GM23248 (cell line): ENCODE measurements around the gene TASOR2. TPM values are rescaled to one million over a fixed set of nuclear protein-coding genes. Genes with fewer than 3 reads are reported as not detected.

Experiments used
- DNase-seq: peaks from one replicate; pipeline ENCODE4 v3.0.0-alpha.2; 2015
- H2AFZ ChIP-seq: fragments of 200-600 bp; sonication (generic); 2 replicates; pipeline ENCODE4 v1.6.1; 2016; ENCODE audit warnings: antibody characterized with exemption
- H3F3A ChIP-seq: fragments of 200-600 bp; sonication (generic); 2 replicates; pipeline ENCODE4 v1.6.1; 2016; ENCODE audit warnings: mild to moderate bottlenecking, antibody characterized with exemption, mixed run types; ENCODE audit not compliant: insufficient read depth
- H3K27ac ChIP-seq: fragments of 200-600 bp; sonication (generic); 2 replicates; pipeline ENCODE4 v1.5.1; 2016; ENCODE audit warnings: mild to moderate bottlenecking
- H3K27me3 ChIP-seq: fragments of 200-600 bp; sonication (generic); replicated peaks from 2 replicates; pipeline ENCODE4 v1.6.1; 2016; ENCODE audit warnings: mild to moderate bottlenecking; ENCODE audit not compliant: insufficient read depth
- H3K36me3 ChIP-seq: fragments of 200-600 bp; sonication (generic); 2 replicates; pipeline ENCODE4 v1.6.1; 2016; ENCODE audit warnings: low read depth, mild to moderate bottlenecking
- H3K4me1 ChIP-seq: fragments of 200-600 bp; sonication (generic); 2 replicates; pipeline ENCODE4 v1.6.1; 2016; ENCODE audit warnings: mild to moderate bottlenecking; ENCODE audit not compliant: insufficient read depth
- H3K4me2 ChIP-seq: fragments of 200-600 bp; sonication (generic); one replicate; pipeline ENCODE4 v1.6.1; 2016; ENCODE audit warnings: mild to moderate bottlenecking; ENCODE audit not compliant: unreplicated experiment
- H3K4me3 ChIP-seq: fragments of 200-600 bp; sonication (generic); 2 replicates; pipeline ENCODE4 v1.5.1; 2016; ENCODE audit warnings: mild to moderate bottlenecking
- H3K79me2 ChIP-seq: fragments of 200-600 bp; sonication (generic); 2 replicates; pipeline ENCODE4 v1.6.1; 2016; ENCODE audit warnings: mild to moderate bottlenecking; ENCODE audit not compliant: insufficient read depth
- H3K9ac ChIP-seq: fragments of 200-600 bp; sonication (generic); 2 replicates; pipeline ENCODE4 v1.6.1; 2016; ENCODE audit warnings: mild to moderate bottlenecking
- H3K9me2 ChIP-seq: fragments of 200-600 bp; sonication (generic); 2 replicates; pipeline ENCODE4 v1.6.1; 2016; ENCODE audit warnings: mixed run types, mild to moderate bottlenecking, moderate library complexity; ENCODE audit not compliant: insufficient read depth
- H3K9me3 ChIP-seq: fragments of 200-600 bp; sonication (generic); one replicate; pipeline ENCODE4 v1.6.1; 2017; ENCODE audit warnings: low read depth
- H4K20me1 ChIP-seq: fragments of 200-600 bp; sonication (generic); 2 replicates; pipeline ENCODE4 v1.6.0; 2016; ENCODE audit not compliant: insufficient read depth
- EZH2 ChIP-seq: fragments of 200-600 bp; sonication (generic); IDR thresholded peaks from 2 replicates; pipeline ENCODE4 v1.6.1; 2018; ENCODE audit warnings: antibody characterized with exemption, mild to moderate bottlenecking; ENCODE audit not compliant: insufficient read depth, poor library complexity, severe bottlenecking
- EZH2phosphoT487 ChIP-seq: fragments of 200-600 bp; sonication (generic); IDR thresholded peaks from 2 replicates; pipeline ENCODE4 v1.6.1; 2018; ENCODE audit warnings: antibody characterized with exemption, moderate library complexity, mild to moderate bottlenecking, low read depth; ENCODE audit not compliant: insufficient read depth
- WGBS, 2 experiments: methylation state at CpG; one replicate each; pipeline ENCODE4 v1.1.6; 2015 to 2017; ENCODE audit warnings: low lambda C conversion rate in 2 of 2, low coverage in 1 of 2; ENCODE audit errors: missing lambda C conversion rate in 2 of 2; 5-methylcytosine and 5-hydroxymethylcytosine counted together
- in situ Hi-C: fragments of 300-500 bp; cut with MboI; formaldehyde crosslinking; loops from 2 replicates; pipeline ENCODE4 v1.15.0; 2020
- polyA plus RNA-seq: library from polyadenylated mRNA; unstranded; fragments of >200 nt; fragmentation: Nextera tagmentation; extraction: Ambion mirVana; gene quantifications from 2 replicates; pipeline ENCODE4 v1.2.1, GENCODE V29; 2016
- total RNA-seq: library from RNA; depleted of rRNA; stranded (reverse); fragments of >200 nt; shearing (Covaris generic); gene quantifications from 2 replicates; pipeline ENCODE4 v1.2.3, GENCODE V29; 2014

TASOR2 gene
- total and polyA plus RNA-seq, 2 experiments from 2014 or later = 16.8 to 60.7 TPM

DNA sequence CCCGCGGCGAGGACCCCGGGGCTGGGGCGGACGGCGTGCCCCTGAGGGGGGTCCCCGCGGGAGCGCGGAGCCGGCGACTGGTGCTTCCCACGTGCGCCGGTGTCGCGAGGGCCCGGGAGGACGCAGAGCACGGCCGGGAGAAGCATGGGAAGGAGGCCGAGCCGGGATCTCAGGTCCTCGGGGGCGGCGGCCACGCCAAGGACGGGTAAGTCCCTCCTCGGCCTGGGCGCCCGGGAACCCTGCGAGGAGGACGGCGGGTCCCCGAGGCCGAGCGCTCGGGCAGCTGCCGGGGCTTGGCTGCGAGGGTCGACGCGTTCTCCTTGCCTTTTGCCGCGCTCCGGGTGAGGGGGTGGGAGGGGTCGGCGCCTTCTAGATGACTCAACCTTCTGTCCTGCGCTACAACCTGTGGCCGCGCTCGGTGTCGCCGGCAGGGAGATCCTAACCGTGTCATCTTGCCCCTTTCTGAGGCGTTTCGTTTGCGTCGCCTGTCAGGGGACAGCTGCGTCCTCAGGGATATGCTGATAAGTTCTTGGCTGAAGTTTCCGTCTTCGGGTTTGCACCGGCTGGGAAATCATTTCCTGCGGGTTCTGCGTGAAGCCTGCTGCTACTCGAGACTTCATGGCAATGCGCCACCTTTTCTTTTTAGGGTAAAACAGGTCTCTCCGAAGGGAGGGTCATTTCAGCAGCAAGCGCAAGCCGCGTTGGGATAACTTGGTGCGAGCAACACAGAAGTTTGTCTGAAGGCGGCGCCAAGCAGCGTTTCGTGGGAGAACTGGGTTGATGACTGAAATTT, 529 bp downstream of the TASOR2 start:
- peak overlapping the region; percentile 85 for H3K4me3 ChIP-seq
- peak overlapping the region; percentile 95 for H3K4me2 ChIP-seq
- H3K27ac ChIP-seq = peak overlapping the region; percentile 88
- peaks cover 14% of the 10 kb centered on the region for H3K4me1 ChIP-seq
- peaks cover 10% of the 10 kb centered on the region for H4K20me1 ChIP-seq
- H3K27me3 ChIP-seq = no peaks in the 10 kb centered on the region
- peak overlapping the region; percentile 93 for H3K9ac ChIP-seq
- H3K36me3 ChIP-seq = no peaks in the 10 kb centered on the region
- TF ChIP-seq EZH2phosphoT487 (no peak), EZH2 (no peak)
- in situ Hi-C loops = no loop called here
- no peaks in the 10 kb centered on the region for H3K9me2 ChIP-seq
- peak; percentile 92 for DNase-seq
- WGBS, 2 experiments = 1% methylated on average over 60 to 65 of the region's 77 CpGs
- H3F3A ChIP-seq = peaks cover 16% of the 10 kb centered on the region
- H3K79me2 ChIP-seq = peaks cover 53% of the 10 kb centered on the region
- H3K9me3 ChIP-seq = no peaks in the 10 kb centered on the region
- H2AFZ ChIP-seq = peak overlapping the region; percentile 86

DNA sequence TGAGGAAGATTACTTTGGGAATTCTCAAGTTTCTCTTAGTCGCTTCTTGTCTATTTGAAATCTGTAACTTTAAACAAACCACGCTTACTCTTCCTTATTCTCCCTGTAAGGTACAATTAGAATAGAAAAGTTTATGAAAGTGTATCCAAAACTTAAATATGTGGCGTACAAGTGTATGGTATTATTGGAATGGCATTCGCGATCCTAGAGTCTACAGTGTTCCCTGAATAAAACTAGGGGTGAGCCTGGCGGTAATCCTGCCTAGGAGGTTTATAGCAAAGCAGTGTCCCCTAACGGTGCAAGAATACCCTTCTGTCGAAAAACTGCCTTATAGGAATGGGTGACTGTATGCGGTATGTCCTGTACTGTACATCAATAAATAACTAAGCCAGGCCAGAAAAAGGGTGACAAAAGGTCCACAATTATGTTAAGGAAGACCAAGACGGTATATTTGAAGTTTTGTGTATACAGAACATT, 1.2 kb downstream of the TASOR2 start:
- Histone ChIP-seq H3K4me3 (peak overlapping the region; percentile 85), H3K4me1 (peaks cover 14% of the 10 kb centered on the region), H3K27me3 (no peaks in the 10 kb centered on the region), H3F3A (peaks cover 16% of the 10 kb centered on the region), H3K36me3 (no peaks in the 10 kb centered on the region), H4K20me1 (peaks cover 10% of the 10 kb centered on the region), H3K4me2 (peak overlapping the region; percentile 95), H2AFZ (peak overlapping the region; percentile 86), H3K9ac (peak overlapping the region; percentile 93), H3K27ac (peak overlapping the region; percentile 88), H3K79me2 (peaks cover 59% of the 10 kb centered on the region), H3K9me2 (no peaks in the 10 kb centered on the region), H3K9me3 (no peaks in the 10 kb centered on the region)
- in situ Hi-C loops = no loop called here
- WGBS, 2 experiments = 4 to 9% methylated on average over 10 of the region's 10 CpGs
- TF ChIP-seq EZH2 (no peak), EZH2phosphoT487 (no peak)
- DNase-seq = peak; percentile 46

DNA sequence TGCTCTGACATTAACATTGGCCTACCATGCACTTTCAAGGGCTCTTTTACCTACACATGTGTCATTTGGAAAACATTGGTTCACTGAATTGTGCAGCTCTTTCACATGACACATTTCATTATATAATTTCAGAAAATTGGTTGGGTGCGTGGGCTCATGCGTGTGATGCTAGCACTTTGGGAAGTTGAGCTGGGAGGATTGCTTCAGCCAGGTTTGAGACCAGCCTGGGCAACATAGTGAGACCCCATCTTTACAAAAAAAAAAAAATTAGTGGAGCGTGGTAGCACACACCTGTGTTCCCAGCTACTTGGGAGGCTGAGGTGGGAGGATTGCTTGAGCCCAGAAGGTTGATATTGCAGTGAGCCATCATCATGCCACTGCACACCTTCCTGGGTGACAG, 3.9 kb downstream of the TASOR2 start:
- Histone ChIP-seq H3K27me3 (no peaks in the 10 kb centered on the region), H4K20me1 (peaks cover 10% of the 10 kb centered on the region), H3F3A (peaks cover 16% of the 10 kb centered on the region), H3K9me3 (no peaks in the 10 kb centered on the region), H3K27ac (no peak overlapping the region), H3K4me1 (peaks cover 14% of the 10 kb centered on the region), H3K9ac (no peak overlapping the region), H3K4me2 (no peak overlapping the region), H2AFZ (no peak overlapping the region), H3K79me2 (peaks cover 87% of the 10 kb centered on the region), H3K36me3 (no peaks in the 10 kb centered on the region), H3K4me3 (no peak overlapping the region), H3K9me2 (no peaks in the 10 kb centered on the region)
- WGBS, 2 experiments = 96 to 100% methylated on average over 3 of the region's 3 CpGs
- DNase-seq = no peak
- TF ChIP-seq EZH2 (no peak), EZH2phosphoT487 (no peak)
- in situ Hi-C loops = no loop called here

DNA sequence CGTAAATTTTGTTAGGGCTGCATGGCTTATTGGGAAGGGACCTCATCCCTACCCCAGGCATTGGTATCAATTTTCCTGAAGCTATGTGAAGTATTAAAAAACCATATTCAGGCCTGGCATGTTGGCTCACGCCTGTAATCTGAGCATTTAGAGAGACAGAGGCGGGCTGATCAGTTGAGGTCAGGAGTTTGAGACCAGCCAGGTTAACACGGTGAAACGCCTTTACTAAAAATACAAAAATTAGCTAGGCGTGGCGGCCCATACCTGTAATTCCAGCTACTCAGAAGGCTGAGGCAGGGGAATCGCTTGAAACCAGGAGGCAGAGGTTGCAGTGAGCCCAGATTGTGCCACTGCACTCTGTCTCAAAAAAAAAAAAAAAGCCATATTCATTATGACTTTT, 7.1 kb downstream of the TASOR2 start:
- no peaks in the 10 kb centered on the region for H3K36me3 ChIP-seq
- H2AFZ ChIP-seq = no peak overlapping the region
- H3K4me3 ChIP-seq = peak overlapping the region; percentile 71
- no peak overlapping the region for H3K27ac ChIP-seq
- no peaks in the 10 kb centered on the region for H3K9me2 ChIP-seq
- peaks cover 4% of the 10 kb centered on the region for H4K20me1 ChIP-seq
- in situ Hi-C loops = no loop called here
- peak overlapping the region; percentile 55 for H3K4me2 ChIP-seq
- TF ChIP-seq EZH2 = no peak
- no peak for TF ChIP-seq EZH2phosphoT487
- H3K27me3 ChIP-seq = no peaks in the 10 kb centered on the region
- peaks cover 6% of the 10 kb centered on the region for H3K4me1 ChIP-seq
- H3F3A ChIP-seq = peaks cover 4% of the 10 kb centered on the region; the same call in 1 of the 2 replicates
- H3K9me3 ChIP-seq = no peaks in the 10 kb centered on the region
- H3K9ac ChIP-seq = no peak overlapping the region
- H3K79me2 ChIP-seq = peaks cover 100% of the 10 kb centered on the region
- DNase-seq = no peak
- 86 to 91% methylated on average over 8 of the region's 8 CpGs for WGBS, 2 experiments
